Activated T-cell treated with anti-CD3 and anti-CD28 coated beads, Interleukin-2, amount 50 U/mL, for 72 hours (primary cell): ENCODE data around the gene BRCA1. TPM values are rescaled to one million over a fixed set of nuclear protein-coding genes. Genes with fewer than 3 reads are reported as not detected.
"Not testable (repeated sequence)": the region's sequence is repeated elsewhere in the genome, so short reads cannot be mapped to it uniquely, and the experiment has no call there.

Experiments used
- ATAC-seq, 2 donors: fragments of 150-1000 bp; cut with Tn5 transposase; replicated peaks in 1 of 2; 2 replicates each; pipeline ENCODE4 v1.10.0; 2021; ENCODE audit warnings: moderate library complexity in 2 of 2, mild to moderate bottlenecking in 1 of 2
- DNase-seq, 2 donors: peaks; one replicate each; pipeline ENCODE4 v3.0.0; 2021 to 2022; ENCODE audit warnings: mixed read lengths in 1 of 2
- H3K27ac Mint-ChIP-seq: one replicate; pipeline ENCODE4 v1.8.0; 2022; ENCODE audit warnings: mild to moderate bottlenecking, moderate library complexity, mixed read lengths
- H3K27me3 Mint-ChIP-seq: one replicate; pipeline ENCODE4 v1.8.0; 2022; ENCODE audit warnings: low read depth, mixed read lengths
- H3K36me3 Mint-ChIP-seq, 2 donors: one replicate each; pipeline ENCODE4 v1.8.0; 2022; ENCODE audit warnings: mixed read lengths in 2 of 2, mild to moderate bottlenecking in 1 of 2; ENCODE audit not compliant: insufficient read depth in 2 of 2
- H3K4me1 Mint-ChIP-seq: one replicate; pipeline ENCODE4 v1.8.0; 2022; ENCODE audit warnings: low read depth, mixed read lengths
- H3K4me3 Mint-ChIP-seq, 2 donors: one replicate each; pipeline ENCODE4 v1.8.0; 2022; ENCODE audit warnings: mild to moderate bottlenecking in 2 of 2, mixed read lengths in 2 of 2, moderate library complexity in 2 of 2
- H3K9me3 Mint-ChIP-seq, 2 donors: one replicate each; pipeline ENCODE4 v1.8.0; 2022; ENCODE audit warnings: mixed read lengths in 2 of 2
- total RNA-seq, 2 donors: library from RNA; stranded (reverse); gene quantifications; one replicate each; pipeline ENCODE4 v1.2.3, GENCODE V29; 2022

Gene BRCA1
- total RNA-seq, 2 donors from 2014 or later, result 111 to 137 TPM

- H3K27ac Mint-ChIP-seq, result no peak overlapping the region
- no peaks in the 10 kb centered on the region for H3K4me1 Mint-ChIP-seq
- no peaks in the 10 kb centered on the region for H3K9me3 Mint-ChIP-seq
- H3K27me3 Mint-ChIP-seq, result no peaks in the 10 kb centered on the region
- ATAC-seq (no peak), DNase-seq (no peak)
- no peak overlapping the region for H3K4me3 Mint-ChIP-seq
- H3K36me3 Mint-ChIP-seq, result peaks cover 8 to 34% of the 10 kb centered on the region in 2 donors
Measured at GRCh38 chr17:43074869-43075268, 50.3 kb downstream of the BRCA1 start.

- DNase-seq (no peak), ATAC-seq (no peak)
- H3K4me1 Mint-ChIP-seq, result no peaks in the 10 kb centered on the region
- no peaks in the 10 kb centered on the region for H3K27me3 Mint-ChIP-seq
- no peak overlapping the region for H3K27ac Mint-ChIP-seq
- H3K9me3 Mint-ChIP-seq, result no peaks in the 10 kb centered on the region
- H3K4me3 Mint-ChIP-seq, result no peak overlapping the region
- peaks cover 16 to 42% of the 10 kb centered on the region in 2 donors for H3K36me3 Mint-ChIP-seq
Measured at GRCh38 chr17:43070872-43071271, 54.3 kb downstream of the BRCA1 start.

GRCh38 chr17:43070257-43070656, 54.9 kb downstream of the BRCA1 start:
- no peak overlapping the region for H3K27ac Mint-ChIP-seq
- H3K4me1 Mint-ChIP-seq, result no peaks in the 10 kb centered on the region
- no peak for ATAC-seq
- DNase-seq, result no peak
- H3K4me3 Mint-ChIP-seq, result no peak overlapping the region
- H3K27me3 Mint-ChIP-seq, result no peaks in the 10 kb centered on the region
- peaks cover 19 to 46% of the 10 kb centered on the region in 2 donors for H3K36me3 Mint-ChIP-seq
- no peaks in the 10 kb centered on the region for H3K9me3 Mint-ChIP-seq

DNA sequence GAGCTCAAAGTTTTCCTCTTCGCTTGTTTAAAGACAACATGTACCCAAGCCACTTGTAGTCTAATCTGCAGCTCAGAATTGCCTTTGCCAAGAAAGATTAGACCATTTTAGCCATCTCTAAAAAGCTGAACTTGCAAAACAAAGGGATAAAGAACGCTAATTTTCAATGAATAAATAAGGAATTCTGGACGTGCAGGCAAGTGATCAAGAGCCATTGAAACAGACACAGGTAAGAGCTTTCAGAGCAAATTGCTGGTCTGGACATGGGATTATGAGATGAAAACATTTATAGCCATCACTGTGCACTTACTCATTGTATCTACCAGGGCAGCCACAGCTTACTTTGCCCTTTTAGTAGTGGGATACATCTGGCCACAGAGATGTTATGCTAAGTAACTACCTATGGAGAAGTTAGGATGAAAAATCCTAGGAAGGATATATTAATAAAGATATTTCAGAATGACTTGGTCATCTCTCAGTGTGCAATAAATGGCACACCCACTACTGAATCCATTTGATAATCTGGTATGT, 55.7 kb downstream of the BRCA1 start:
- DNase-seq (no peak), ATAC-seq (no peak)
- Mint-ChIP-seq H3K27ac (no peak overlapping the region), H3K4me3 (no peak overlapping the region), H3K27me3 (no peaks in the 10 kb centered on the region), H3K4me1 (no peaks in the 10 kb centered on the region), H3K9me3 (no peaks in the 10 kb centered on the region), H3K36me3 (peaks cover 16 to 43% of the 10 kb centered on the region in 2 donors)

- Mint-ChIP-seq H3K27ac (no peak overlapping the region), H3K4me1 (no peaks in the 10 kb centered on the region), H3K9me3 (no peaks in the 10 kb centered on the region), H3K27me3 (no peaks in the 10 kb centered on the region), H3K36me3 (peaks cover 14 to 39% of the 10 kb centered on the region in 2 donors), H3K4me3 (no peak overlapping the region)
- ATAC-seq (no peak), DNase-seq (no peak)
Measured at GRCh38 chr17:43068570-43069367, 56.4 kb downstream of the BRCA1 start.

- Mint-ChIP-seq H3K9me3 (no peaks in the 10 kb centered on the region), H3K36me3 (peaks cover 8 to 35% of the 10 kb centered on the region in 2 donors), H3K27ac (no peak overlapping the region), H3K27me3 (no peaks in the 10 kb centered on the region), H3K4me1 (no peaks in the 10 kb centered on the region), H3K4me3 (no peak overlapping the region)
- DNase-seq (no peak), ATAC-seq (no peak)
Measured at GRCh38 chr17:43062984-43063638, 62.1 kb downstream of the BRCA1 start.

DNA sequence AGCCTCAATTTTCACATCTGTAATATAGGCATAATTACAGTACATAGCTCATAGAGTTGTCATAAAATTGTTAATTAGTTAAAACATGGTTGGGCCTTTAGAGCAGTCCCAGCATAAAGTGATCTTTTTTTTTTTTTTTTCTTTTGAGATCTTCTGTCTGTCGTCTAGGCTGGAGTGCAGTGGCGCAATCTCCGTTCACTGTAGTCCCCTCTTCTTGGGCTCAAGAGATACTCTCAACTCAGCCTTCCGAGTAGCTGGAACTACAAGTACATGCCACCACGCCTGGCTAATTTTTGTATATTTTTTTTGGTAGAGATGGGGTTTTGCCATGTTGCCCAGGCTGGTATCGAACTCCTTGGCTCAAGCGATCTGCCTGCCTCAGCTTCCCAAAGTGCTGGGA, 69.1 kb downstream of the BRCA1 start:
- Mint-ChIP-seq H3K9me3 (no peaks in the 10 kb centered on the region), H3K4me3 (no peak overlapping the region), H3K4me1 (no peaks in the 10 kb centered on the region), H3K27ac (no peak overlapping the region), H3K36me3 (peaks cover 7 to 36% of the 10 kb centered on the region in 2 donors), H3K27me3 (no peaks in the 10 kb centered on the region)
- DNase-seq, result no peak
- no peak for ATAC-seq

GRCh38 chr17:43053008-43053407, 72.2 kb downstream of the BRCA1 start:
- not testable (repeated sequence) for H3K9me3 Mint-ChIP-seq, H3K4me3 Mint-ChIP-seq, H3K4me1 Mint-ChIP-seq, DNase-seq, H3K27me3 Mint-ChIP-seq, ATAC-seq, H3K27ac Mint-ChIP-seq
- peaks cover 6 to 45% of the 10 kb centered on the region in 2 donors for H3K36me3 Mint-ChIP-seq

DNA sequence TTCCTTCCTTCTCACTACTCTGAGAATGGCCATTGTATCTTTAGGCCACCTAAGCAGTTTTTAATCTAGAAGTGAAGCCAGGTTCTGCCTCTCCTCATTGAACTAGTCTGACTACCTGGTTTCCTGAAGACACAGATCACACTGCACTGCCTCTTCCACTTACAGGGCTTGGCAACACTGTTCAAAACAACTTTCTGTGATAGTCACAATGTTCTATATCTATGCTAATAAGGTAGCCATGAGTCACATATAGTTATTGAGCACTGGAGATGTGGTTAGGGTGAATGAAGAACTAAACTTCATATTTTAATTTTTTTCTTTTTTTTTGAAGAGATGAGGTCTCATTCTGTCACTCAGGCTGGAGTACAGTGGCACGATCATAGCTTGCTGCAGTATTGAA, 73.2 kb downstream of the BRCA1 start:
- H3K27ac Mint-ChIP-seq, result no peak overlapping the region
- no peaks in the 10 kb centered on the region for H3K9me3 Mint-ChIP-seq
- peaks cover 5 to 46% of the 10 kb centered on the region in 2 donors for H3K36me3 Mint-ChIP-seq
- H3K4me1 Mint-ChIP-seq, result no peaks in the 10 kb centered on the region
- DNase-seq, result no peak
- no peaks in the 10 kb centered on the region for H3K27me3 Mint-ChIP-seq
- H3K4me3 Mint-ChIP-seq, result no peak overlapping the region
- no peak for ATAC-seq

- peaks cover 0 to 14% of the 10 kb centered on the region in 2 donors for H3K36me3 Mint-ChIP-seq
- H3K27ac Mint-ChIP-seq, result no peak overlapping the region
- no peak for DNase-seq
- no peak overlapping the region for H3K4me3 Mint-ChIP-seq
- no peaks in the 10 kb centered on the region for H3K9me3 Mint-ChIP-seq
- no peaks in the 10 kb centered on the region for H3K27me3 Mint-ChIP-seq
- ATAC-seq, result no peak
- H3K4me1 Mint-ChIP-seq, result no peaks in the 10 kb centered on the region
Measured at GRCh38 chr17:43044024-43044423, 81.1 kb downstream of the BRCA1 start.

DNA sequence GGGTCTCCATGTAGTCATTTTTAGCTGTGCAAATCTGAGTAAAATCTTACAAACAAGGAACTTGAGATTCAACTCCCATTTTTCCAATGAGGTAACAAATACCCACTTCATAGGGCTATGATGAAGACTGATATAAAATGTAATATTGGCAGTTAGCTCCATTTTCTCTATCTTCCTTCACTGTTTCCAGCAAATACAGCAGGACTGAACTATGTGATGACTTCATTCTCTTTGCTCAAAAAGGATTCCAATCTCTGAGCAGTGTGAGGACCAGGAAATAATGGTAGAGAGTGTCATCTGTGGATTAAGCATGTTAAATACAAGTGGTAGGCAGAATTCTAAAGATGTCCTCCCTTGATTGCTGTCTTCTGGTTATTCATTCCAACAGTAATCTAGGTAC, 81.9 kb downstream of the BRCA1 start:
- ATAC-seq (no peak), DNase-seq (no peak)
- Mint-ChIP-seq H3K4me1 (no peaks in the 10 kb centered on the region), H3K9me3 (no peaks in the 10 kb centered on the region), H3K4me3 (no peak overlapping the region), H3K36me3 (peaks cover 0 to 9% of the 10 kb centered on the region in 2 donors), H3K27ac (no peak overlapping the region), H3K27me3 (no peaks in the 10 kb centered on the region)

GRCh38 chr17:43042025-43042628, 83.0 kb downstream of the BRCA1 start:
- no peak overlapping the region for H3K27ac Mint-ChIP-seq
- no peak overlapping the region for H3K4me3 Mint-ChIP-seq
- no peaks in the 10 kb centered on the region for H3K27me3 Mint-ChIP-seq
- ATAC-seq (no peak), DNase-seq (no peak)
- H3K36me3 Mint-ChIP-seq, result peaks cover 0 to 5% of the 10 kb centered on the region in 2 donors
- no peaks in the 10 kb centered on the region for H3K9me3 Mint-ChIP-seq
- H3K4me1 Mint-ChIP-seq, result no peaks in the 10 kb centered on the region

DNA sequence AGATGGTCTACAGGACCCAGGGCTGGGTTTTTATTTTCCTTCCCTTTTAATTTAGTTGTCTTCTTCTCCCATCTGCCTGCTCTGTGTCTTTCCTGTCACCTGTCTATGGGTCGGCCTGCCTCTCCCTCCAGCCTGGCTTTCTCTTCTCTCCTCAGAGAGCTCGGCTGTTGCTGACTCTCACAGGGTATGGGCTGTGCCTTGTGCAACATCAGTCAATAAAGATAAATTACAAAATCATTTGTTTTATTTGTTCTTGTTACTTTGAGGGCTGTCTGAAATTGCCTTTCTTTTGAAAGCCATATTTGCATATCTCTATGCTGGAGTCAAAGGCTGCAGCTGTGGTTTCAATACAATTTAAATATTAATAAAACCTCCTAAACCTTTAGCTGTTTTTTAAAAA, 84.5 kb downstream of the BRCA1 start:
- no peak for ATAC-seq
- H3K27ac Mint-ChIP-seq, result no peak overlapping the region
- H3K27me3 Mint-ChIP-seq, result no peaks in the 10 kb centered on the region
- H3K9me3 Mint-ChIP-seq, result no peaks in the 10 kb centered on the region
- no peak for DNase-seq
- H3K4me3 Mint-ChIP-seq, result no peak overlapping the region
- H3K4me1 Mint-ChIP-seq, result no peaks in the 10 kb centered on the region
- peaks cover 0 to 3% of the 10 kb centered on the region in 2 donors for H3K36me3 Mint-ChIP-seq
